Measurements from ENCODE around the gene C1QTNF7.
A peak's percentile ranks its signal among the peaks of the same experiment; 100 is the strongest.

C1QTNF7 gene

DNA sequence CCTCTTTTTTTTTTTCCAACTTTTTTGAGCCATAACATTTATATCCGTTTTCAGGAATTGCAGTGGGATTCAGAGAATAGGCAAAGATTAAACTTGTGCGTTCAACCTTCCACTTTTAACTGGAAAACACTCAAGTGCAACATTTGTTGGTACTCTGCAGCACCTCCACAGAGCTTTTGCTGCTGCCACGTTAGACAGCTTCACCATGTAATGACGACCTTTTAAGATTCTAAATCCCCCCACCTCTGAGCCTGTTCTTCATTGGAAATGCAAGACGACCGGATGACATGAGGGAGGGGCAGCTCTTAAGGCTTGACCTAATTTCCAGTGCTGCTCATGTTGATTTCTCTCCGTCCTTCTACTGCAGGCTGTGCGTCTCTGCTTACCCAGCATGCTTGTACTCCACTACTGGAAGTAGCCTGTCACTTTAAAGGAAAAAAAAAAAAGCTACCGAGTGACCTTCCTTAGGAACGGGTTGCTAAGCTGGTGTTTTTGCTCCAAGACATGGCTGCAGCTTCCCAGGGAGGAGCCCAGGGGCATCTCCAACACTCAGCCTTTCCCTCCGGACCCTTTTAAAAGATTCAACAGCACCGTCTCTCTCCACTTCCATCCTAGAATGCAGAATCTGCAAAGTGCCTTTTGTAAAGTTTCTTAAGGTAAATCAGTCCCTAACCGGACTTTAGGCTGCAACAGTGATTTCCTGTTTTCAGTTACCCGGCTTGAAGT is 41.7 kb downstream of the C1QTNF7 start, which contains the start of gene CC2D2A:
CC2D2A (plus strand) TSS at position 481 of the 726 bp plus-strand sequence. CDS start 6,051 bp downstream, outside the sequence.
- Histone ChIP-seq H3K4me3 (ENCODE audit: low read length, poor library complexity, severe bottlenecking) (no peak within 1 kb of the TSS), H3K79me2 (ENCODE audit: insufficient read depth, low read length) (no peaks in the 10 kb centered on the region), H3K9me2 (replicated peaks; ENCODE audit: low read depth, low read length) (no peaks in the 10 kb centered on the region), H3K27me3 (ENCODE audit: insufficient read depth, low read length, poor library complexity, severe bottlenecking) (no peaks in the 10 kb centered on the region), H3K4me2 (ENCODE audit: low read depth, low read length, poor library complexity, severe bottlenecking) (peak within 1 kb of the TSS; percentile 15), H3F3A (ENCODE audit: low read depth) (no peaks in the 10 kb centered on the region), H3K36me3 (ENCODE audit: insufficient read depth, low read length) (no peaks in the 10 kb centered on the region), H2AFZ (ENCODE audit: low read length) (no peak within 1 kb of the TSS; the same call in 1 of the 2 replicates), H3K4me1 (ENCODE audit: insufficient read depth, low read length, poor library complexity, severe bottlenecking) (no peaks in the 10 kb centered on the region), H3K9me3 (ENCODE audit: insufficient read depth, low read depth, low read length) (no peaks in the 10 kb centered on the region), H3K9ac (ENCODE audit: low read depth, low read length, poor library complexity, severe bottlenecking) (no peak within 1 kb of the TSS), H4K20me1 (ENCODE audit: insufficient read depth, low read length, poor library complexity, severe bottlenecking) (no peaks in the 10 kb centered on the region)
- TF ChIP-seq EZH2phosphoT487 (IDR thresholded peaks at IDR 0.05; ENCODE audit: borderline replicate concordance) = no peak
- TF ChIP-seq, protein P1, sequence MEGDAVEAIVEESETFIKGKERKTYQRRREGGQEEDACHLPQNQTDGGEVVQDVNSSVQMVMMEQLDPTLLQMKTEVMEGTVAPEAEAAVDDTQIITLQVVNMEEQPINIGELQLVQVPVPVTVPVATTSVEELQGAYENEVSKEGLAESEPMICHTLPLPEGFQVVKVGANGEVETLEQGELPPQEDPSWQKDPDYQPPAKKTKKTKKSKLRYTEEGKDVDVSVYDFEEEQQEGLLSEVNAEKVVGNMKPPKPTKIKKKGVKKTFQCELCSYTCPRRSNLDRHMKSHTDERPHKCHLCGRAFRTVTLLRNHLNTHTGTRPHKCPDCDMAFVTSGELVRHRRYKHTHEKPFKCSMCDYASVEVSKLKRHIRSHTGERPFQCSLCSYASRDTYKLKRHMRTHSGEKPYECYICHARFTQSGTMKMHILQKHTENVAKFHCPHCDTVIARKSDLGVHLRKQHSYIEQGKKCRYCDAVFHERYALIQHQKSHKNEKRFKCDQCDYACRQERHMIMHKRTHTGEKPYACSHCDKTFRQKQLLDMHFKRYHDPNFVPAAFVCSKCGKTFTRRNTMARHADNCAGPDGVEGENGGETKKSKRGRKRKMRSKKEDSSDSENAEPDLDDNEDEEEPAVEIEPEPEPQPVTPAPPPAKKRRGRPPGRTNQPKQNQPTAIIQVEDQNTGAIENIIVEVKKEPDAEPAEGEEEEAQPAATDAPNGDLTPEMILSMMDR (conservative IDR thresholded peaks at IDR 0.05; ENCODE audit: low read length) = no peak

DNA sequence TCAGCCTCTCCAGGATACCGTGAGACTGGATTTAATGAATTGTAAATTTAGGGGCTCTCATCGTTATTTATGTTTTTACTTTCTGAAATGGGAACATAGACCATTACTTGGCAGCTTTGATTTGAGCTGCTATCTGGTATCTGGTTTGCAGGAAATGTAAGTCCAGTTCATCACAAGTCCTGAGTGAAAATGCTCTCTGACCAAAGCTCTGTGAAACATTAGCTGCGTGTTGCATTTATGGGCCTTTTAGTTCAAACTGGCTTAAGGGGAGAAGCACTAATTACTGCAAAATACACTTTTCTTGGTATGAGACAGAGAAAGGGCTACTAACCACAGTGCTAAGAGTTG is 42.3 kb downstream of the C1QTNF7 start:
- peak overlapping the region; percentile 15 for H3K4me2 ChIP-seq (ENCODE audit: low read depth, low read length, poor library complexity, severe bottlenecking)
- TF ChIP-seq, protein P1 (conservative IDR thresholded peaks at IDR 0.05; ENCODE audit: low read length) = no peak
- TF ChIP-seq EZH2phosphoT487 (IDR thresholded peaks at IDR 0.05; ENCODE audit: borderline replicate concordance) = no peak
- H3F3A ChIP-seq (ENCODE audit: low read depth) = no peaks in the 10 kb centered on the region
- H2AFZ ChIP-seq (ENCODE audit: low read length) = no peak overlapping the region
- H3K4me1 ChIP-seq (ENCODE audit: insufficient read depth, low read length, poor library complexity, severe bottlenecking) = no peaks in the 10 kb centered on the region
- H3K36me3 ChIP-seq (ENCODE audit: insufficient read depth, low read length) = no peaks in the 10 kb centered on the region
- no peaks in the 10 kb centered on the region for H3K9me3 ChIP-seq (ENCODE audit: insufficient read depth, low read depth, low read length)
- no peaks in the 10 kb centered on the region for H4K20me1 ChIP-seq (ENCODE audit: insufficient read depth, low read length, poor library complexity, severe bottlenecking)
- no peak overlapping the region for H3K4me3 ChIP-seq (ENCODE audit: low read length, poor library complexity, severe bottlenecking)
- no peaks in the 10 kb centered on the region for H3K79me2 ChIP-seq (ENCODE audit: insufficient read depth, low read length)
- no peaks in the 10 kb centered on the region for H3K9me2 ChIP-seq (replicated peaks; ENCODE audit: low read depth, low read length)
- H3K27me3 ChIP-seq (ENCODE audit: insufficient read depth, low read length, poor library complexity, severe bottlenecking) = no peaks in the 10 kb centered on the region
- H3K9ac ChIP-seq (ENCODE audit: low read depth, low read length, poor library complexity, severe bottlenecking) = no peak overlapping the region

DNA sequence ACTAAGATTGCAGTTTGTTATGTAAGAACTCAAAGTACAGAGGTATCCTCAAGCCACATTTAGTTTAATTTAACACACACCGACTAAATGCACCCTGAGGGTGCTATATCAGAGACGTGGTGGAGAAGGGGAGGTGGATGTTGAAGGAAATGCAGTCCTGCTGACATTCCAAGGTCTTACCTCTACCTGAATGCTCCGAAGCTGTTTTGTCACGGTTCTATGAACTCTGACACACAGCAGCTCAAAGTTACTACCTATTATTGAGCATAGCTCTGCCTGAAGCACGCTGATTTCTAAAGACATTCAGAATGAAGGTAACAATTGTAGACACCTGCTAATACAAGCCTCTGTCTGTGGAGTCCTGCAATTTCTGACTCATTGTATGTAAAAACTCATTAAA is 48.6 kb downstream of the C1QTNF7 start:
- Histone ChIP-seq H3F3A (ENCODE audit: low read depth) (no peaks in the 10 kb centered on the region), H3K79me2 (ENCODE audit: insufficient read depth, low read length) (no peaks in the 10 kb centered on the region), H4K20me1 (ENCODE audit: insufficient read depth, low read length, poor library complexity, severe bottlenecking) (no peaks in the 10 kb centered on the region), H3K4me2 (ENCODE audit: low read depth, low read length, poor library complexity, severe bottlenecking) (no peak overlapping the region), H2AFZ (ENCODE audit: low read length) (no peak overlapping the region), H3K4me1 (ENCODE audit: insufficient read depth, low read length, poor library complexity, severe bottlenecking) (no peaks in the 10 kb centered on the region), H3K9ac (ENCODE audit: low read depth, low read length, poor library complexity, severe bottlenecking) (no peak overlapping the region), H3K36me3 (ENCODE audit: insufficient read depth, low read length) (no peaks in the 10 kb centered on the region), H3K4me3 (ENCODE audit: low read length, poor library complexity, severe bottlenecking) (no peak overlapping the region), H3K9me2 (replicated peaks; ENCODE audit: low read depth, low read length) (no peaks in the 10 kb centered on the region), H3K9me3 (ENCODE audit: insufficient read depth, low read depth, low read length) (no peaks in the 10 kb centered on the region), H3K27me3 (ENCODE audit: insufficient read depth, low read length, poor library complexity, severe bottlenecking) (no peaks in the 10 kb centered on the region)
- no peak for TF ChIP-seq EZH2phosphoT487 (IDR thresholded peaks at IDR 0.05; ENCODE audit: borderline replicate concordance)

DNA sequence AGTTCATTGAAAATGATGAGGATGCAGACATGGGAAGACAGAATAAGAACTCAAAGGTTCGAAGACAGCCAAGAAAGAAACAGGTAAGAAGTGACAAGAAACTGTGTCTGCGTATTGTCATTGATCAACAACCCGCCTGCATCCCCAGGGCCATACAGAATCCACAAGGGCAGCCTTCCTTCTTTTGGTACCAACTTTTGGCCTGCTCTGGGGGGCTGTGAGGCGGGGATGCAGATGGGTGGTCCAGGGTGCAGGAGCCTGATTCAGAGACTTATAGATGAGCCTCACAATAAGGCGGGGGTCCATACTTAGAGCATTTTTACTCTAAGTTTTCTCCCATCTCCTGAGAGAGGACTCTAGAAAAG is 50.9 kb downstream of the C1QTNF7 start:
- TF ChIP-seq, protein P1 (conservative IDR thresholded peaks at IDR 0.05; ENCODE audit: low read length) = no peak
- no peak for TF ChIP-seq EZH2phosphoT487 (IDR thresholded peaks at IDR 0.05; ENCODE audit: borderline replicate concordance)
- Histone ChIP-seq H3K79me2 (ENCODE audit: insufficient read depth, low read length) (no peaks in the 10 kb centered on the region), H3K9me3 (ENCODE audit: insufficient read depth, low read depth, low read length) (no peaks in the 10 kb centered on the region), H3K4me2 (ENCODE audit: low read depth, low read length, poor library complexity, severe bottlenecking) (no peak overlapping the region), H3F3A (ENCODE audit: low read depth) (no peaks in the 10 kb centered on the region), H3K36me3 (ENCODE audit: insufficient read depth, low read length) (no peaks in the 10 kb centered on the region), H3K4me1 (ENCODE audit: insufficient read depth, low read length, poor library complexity, severe bottlenecking) (no peaks in the 10 kb centered on the region), H3K9ac (ENCODE audit: low read depth, low read length, poor library complexity, severe bottlenecking) (no peak overlapping the region), H3K9me2 (replicated peaks; ENCODE audit: low read depth, low read length) (no peaks in the 10 kb centered on the region), H3K4me3 (ENCODE audit: low read length, poor library complexity, severe bottlenecking) (no peak overlapping the region), H2AFZ (ENCODE audit: low read length) (peak overlapping the region; percentile 14; the same call in 1 of the 2 replicates), H4K20me1 (ENCODE audit: insufficient read depth, low read length, poor library complexity, severe bottlenecking) (no peaks in the 10 kb centered on the region), H3K27me3 (ENCODE audit: insufficient read depth, low read length, poor library complexity, severe bottlenecking) (no peaks in the 10 kb centered on the region)

Measured in Loucy (cell line).